Measurements from ENCODE around the gene TMEM91.

DNA sequence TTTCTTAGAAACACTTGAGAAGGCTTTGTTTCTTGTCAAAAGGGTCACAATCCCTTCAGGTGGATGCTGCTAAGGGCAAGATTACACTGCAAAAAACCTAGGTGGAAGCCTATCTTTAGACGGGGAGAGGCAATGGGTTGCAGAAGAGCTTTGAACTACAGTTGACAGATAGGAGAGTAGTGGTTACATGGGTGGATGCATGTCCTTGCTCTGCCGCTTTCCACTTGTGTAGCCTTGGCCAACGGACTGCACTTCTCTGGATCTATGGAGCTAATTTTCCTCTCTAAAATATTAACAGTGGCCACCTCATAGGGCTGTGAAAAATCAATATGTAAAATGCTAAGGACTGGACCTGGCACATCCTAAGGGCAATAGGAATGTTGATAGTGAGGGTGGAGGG, 22.3 kb downstream of the TMEM91 start:
- TF ChIP-seq, protein P1, sequence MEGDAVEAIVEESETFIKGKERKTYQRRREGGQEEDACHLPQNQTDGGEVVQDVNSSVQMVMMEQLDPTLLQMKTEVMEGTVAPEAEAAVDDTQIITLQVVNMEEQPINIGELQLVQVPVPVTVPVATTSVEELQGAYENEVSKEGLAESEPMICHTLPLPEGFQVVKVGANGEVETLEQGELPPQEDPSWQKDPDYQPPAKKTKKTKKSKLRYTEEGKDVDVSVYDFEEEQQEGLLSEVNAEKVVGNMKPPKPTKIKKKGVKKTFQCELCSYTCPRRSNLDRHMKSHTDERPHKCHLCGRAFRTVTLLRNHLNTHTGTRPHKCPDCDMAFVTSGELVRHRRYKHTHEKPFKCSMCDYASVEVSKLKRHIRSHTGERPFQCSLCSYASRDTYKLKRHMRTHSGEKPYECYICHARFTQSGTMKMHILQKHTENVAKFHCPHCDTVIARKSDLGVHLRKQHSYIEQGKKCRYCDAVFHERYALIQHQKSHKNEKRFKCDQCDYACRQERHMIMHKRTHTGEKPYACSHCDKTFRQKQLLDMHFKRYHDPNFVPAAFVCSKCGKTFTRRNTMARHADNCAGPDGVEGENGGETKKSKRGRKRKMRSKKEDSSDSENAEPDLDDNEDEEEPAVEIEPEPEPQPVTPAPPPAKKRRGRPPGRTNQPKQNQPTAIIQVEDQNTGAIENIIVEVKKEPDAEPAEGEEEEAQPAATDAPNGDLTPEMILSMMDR (conservative IDR thresholded peaks at IDR 0.05; ENCODE audit: low read depth, low read length), result no peak
- TF ChIP-seq BHLHE40 (IDR thresholded peaks at IDR 0.05; ENCODE audit: low read depth, low read length) (no peak), POLR2A (IDR thresholded peaks at IDR 0.05; ENCODE audit: low read depth, low read length) (no peak), SMC3 (IDR thresholded peaks at IDR 0.05; ENCODE audit: low read depth, low read length) (no peak), CEBPB (IDR thresholded peaks at IDR 0.05; ENCODE audit: low read depth, low read length) (no peak), FOS (IDR thresholded peaks at IDR 0.05; ENCODE audit: low read depth, low read length) (no peak), RCOR1 (IDR thresholded peaks at IDR 0.05; ENCODE audit: insufficient replicate concordance, low read length) (no peak), NFE2L2 (IDR thresholded peaks at IDR 0.05; ENCODE audit: low read depth, low read length) (no peak), MAZ (IDR thresholded peaks at IDR 0.05; ENCODE audit: borderline replicate concordance, low read depth, low read length) (no peak), RFX5 (IDR thresholded peaks at IDR 0.05; ENCODE audit: low read depth, low read length) (no peak)
- TF ChIP-seq, protein P2, sequence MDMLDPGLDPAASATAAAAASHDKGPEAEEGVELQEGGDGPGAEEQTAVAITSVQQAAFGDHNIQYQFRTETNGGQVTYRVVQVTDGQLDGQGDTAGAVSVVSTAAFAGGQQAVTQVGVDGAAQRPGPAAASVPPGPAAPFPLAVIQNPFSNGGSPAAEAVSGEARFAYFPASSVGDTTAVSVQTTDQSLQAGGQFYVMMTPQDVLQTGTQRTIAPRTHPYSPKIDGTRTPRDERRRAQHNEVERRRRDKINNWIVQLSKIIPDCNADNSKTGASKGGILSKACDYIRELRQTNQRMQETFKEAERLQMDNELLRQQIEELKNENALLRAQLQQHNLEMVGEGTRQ (IDR thresholded peaks at IDR 0.05; ENCODE audit: low read depth, low read length), result no peak
